ENCODE data around the gene CWC27.

CWC27 gene

GRCh38 chr5:65035211-65036206 is 266.8 kb downstream of the CWC27 start:
- peak; percentile 57 to 63 for DNase-seq (ENCODE audit: low read depth in 2 of 2)

- no peak for DNase-seq (ENCODE audit: low read depth in 2 of 2)
Measured at GRCh38 chr5:65037831-65038815, 269.4 kb downstream of the CWC27 start.

- no peak for DNase-seq (ENCODE audit: low read depth in 2 of 2)
Measured at GRCh38 chr5:65041296-65042158, 272.8 kb downstream of the CWC27 start.

- no peak for DNase-seq (ENCODE audit: low read depth in 2 of 2)
Measured at GRCh38 chr5:65043843-65044359, 275.2 kb downstream of the CWC27 start.

- DNase-seq (ENCODE audit: low read depth in 2 of 2), result no peak
Measured at GRCh38 chr5:65047225-65047624, 278.5 kb downstream of the CWC27 start.

- DNase-seq (ENCODE audit: low read depth in 2 of 2), result no peak
Measured at GRCh38 chr5:65047948-65048690, 279.4 kb downstream of the CWC27 start.

GRCh38 chr5:65050140-65050539 is 281.4 kb downstream of the CWC27 start:
- DNase-seq (ENCODE audit: low read depth in 2 of 2), result no peak

GRCh38 chr5:65050826-65051498 is 282.2 kb downstream of the CWC27 start:
- no peak for DNase-seq (ENCODE audit: low read depth in 2 of 2)

GRCh38 chr5:65055938-65056337 is 287.2 kb downstream of the CWC27 start:
- no peak for DNase-seq (ENCODE audit: low read depth in 2 of 2)

- no peak for DNase-seq (ENCODE audit: low read depth in 2 of 2)
Measured at GRCh38 chr5:65059681-65060598, 291.2 kb downstream of the CWC27 start.

GRCh38 chr5:65061250-65061973 is 292.7 kb downstream of the CWC27 start:
- DNase-seq (ENCODE audit: low read depth in 2 of 2), result no peak

GRCh38 chr5:65061974-65062353 is 293.2 kb downstream of the CWC27 start:
- no peak for DNase-seq (ENCODE audit: low read depth in 2 of 2)

- DNase-seq (ENCODE audit: low read depth in 2 of 2), result no peak
Measured at GRCh38 chr5:65062469-65063083, 293.8 kb downstream of the CWC27 start.

GRCh38 chr5:65065001-65065511 is 296.3 kb downstream of the CWC27 start:
- no peak for DNase-seq (ENCODE audit: low read depth in 2 of 2)

- no peak for DNase-seq (ENCODE audit: low read depth in 2 of 2)
Measured at GRCh38 chr5:65066387-65067146, 297.8 kb downstream of the CWC27 start.

GRCh38 chr5:65067147-65067506 is 298.4 kb downstream of the CWC27 start:
- no peak for DNase-seq (ENCODE audit: low read depth in 2 of 2)

Measured in stimulated activated CD4-positive, alpha-beta T cell treated with anti-CD3 and anti-CD28 coated beads, Interleukin-1b, Interleukin-23, amount 100 ng/mL, for 4 hours (primary cell).